HUES48 (cell line): Measurements from ENCODE around the gene PIMREG.

Experiments
- H3K27ac ChIP-seq: one replicate; pipeline ENCODE4 v1.7.0; 2013; ENCODE audit warnings: low read depth, low read length, inconsistent platforms
- H3K27me3 ChIP-seq: 2 replicates; pipeline ENCODE4 v1.6.1; 2013; ENCODE audit warnings: mild to moderate bottlenecking, low read length; ENCODE audit not compliant: control insufficient read depth, insufficient read depth
- H3K36me3 ChIP-seq: 2 replicates; pipeline ENCODE4 v1.6.1; 2013; ENCODE audit warnings: low read length; ENCODE audit not compliant: control insufficient read depth, insufficient read depth
- H3K4me1 ChIP-seq: 2 replicates; pipeline ENCODE4 v1.6.1; 2013; ENCODE audit warnings: mild to moderate bottlenecking, low read length; ENCODE audit not compliant: control insufficient read depth, insufficient read depth
- H3K4me3 ChIP-seq: 2 replicates; pipeline ENCODE4 v1.5.1; 2013; ENCODE audit warnings: mild to moderate bottlenecking, low read depth, low read length
- H3K9ac ChIP-seq: 2 replicates; pipeline ENCODE4 v1.6.1; 2013; ENCODE audit warnings: mild to moderate bottlenecking, low read depth, low read length, moderate library complexity
- H3K9me3 ChIP-seq: 2 replicates; pipeline ENCODE4 v1.6.1; 2013; ENCODE audit warnings: low read length; ENCODE audit not compliant: control insufficient read depth, insufficient read depth

The PIMREG gene, protein sequence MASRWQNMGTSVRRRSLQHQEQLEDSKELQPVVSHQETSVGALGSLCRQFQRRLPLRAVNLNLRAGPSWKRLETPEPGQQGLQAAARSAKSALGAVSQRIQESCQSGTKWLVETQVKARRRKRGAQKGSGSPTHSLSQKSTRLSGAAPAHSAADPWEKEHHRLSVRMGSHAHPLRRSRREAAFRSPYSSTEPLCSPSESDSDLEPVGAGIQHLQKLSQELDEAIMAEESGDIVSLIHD

DNA sequence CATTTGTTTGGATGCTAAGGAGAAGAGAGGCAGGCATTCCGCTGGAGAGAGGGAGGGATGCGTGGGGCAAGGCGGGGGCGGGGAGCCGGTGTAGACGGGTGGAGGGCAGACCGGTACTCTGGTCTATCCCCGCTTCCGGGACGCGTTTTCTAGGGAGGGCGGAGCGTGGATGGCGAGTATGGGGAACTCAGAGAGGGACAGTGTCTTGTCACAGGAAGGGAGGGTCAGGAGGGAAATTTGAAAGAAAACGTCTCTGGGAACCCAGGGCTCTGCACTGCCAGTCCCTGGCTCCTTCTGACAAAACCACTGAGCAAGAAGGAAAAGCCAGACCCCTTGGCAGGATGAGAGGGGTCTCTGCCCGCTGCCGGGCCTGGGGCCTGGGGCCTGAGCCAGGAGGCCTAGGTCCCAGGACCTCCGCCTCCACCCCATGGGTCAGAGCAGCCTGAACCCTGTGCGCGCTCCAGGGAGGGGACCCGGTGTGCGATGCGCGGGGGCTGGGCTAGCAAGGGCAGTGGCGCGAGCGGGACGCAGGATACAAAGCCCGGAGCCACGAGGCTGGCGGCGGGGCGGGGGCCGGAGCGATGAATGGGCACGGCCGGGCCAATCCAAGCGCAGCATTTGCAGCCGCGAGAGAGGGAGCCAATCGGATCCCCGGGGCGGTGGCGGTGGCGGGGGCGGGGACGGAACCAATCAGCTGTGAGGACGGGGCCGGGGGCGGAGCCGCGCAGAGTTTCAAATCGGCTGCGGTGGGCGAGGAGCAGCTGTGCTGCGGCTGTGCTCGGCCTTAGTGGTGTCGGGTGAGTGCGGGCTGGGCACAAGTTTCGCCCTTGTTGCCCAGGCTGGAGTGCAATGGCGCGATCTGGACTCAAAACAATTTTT is at the start of gene PIMREG:
PIMREG (plus strand) TSS at position 764 of the 879 bp plus-strand sequence. CDS start 656 bp downstream, outside the sequence.
- H3K4me1 ChIP-seq = peaks cover 17% of the 10 kb centered on the region
- no peaks in the 10 kb centered on the region for H3K9me3 ChIP-seq
- peak within 1 kb of the TSS; percentile 99 for H3K27ac ChIP-seq
- peak within 1 kb of the TSS; percentile 87 for H3K9ac ChIP-seq
- H3K4me3 ChIP-seq = peak within 1 kb of the TSS; percentile 91
- H3K36me3 ChIP-seq = peaks cover 35% of the 10 kb centered on the region
- no peaks in the 10 kb centered on the region for H3K27me3 ChIP-seq

DNA sequence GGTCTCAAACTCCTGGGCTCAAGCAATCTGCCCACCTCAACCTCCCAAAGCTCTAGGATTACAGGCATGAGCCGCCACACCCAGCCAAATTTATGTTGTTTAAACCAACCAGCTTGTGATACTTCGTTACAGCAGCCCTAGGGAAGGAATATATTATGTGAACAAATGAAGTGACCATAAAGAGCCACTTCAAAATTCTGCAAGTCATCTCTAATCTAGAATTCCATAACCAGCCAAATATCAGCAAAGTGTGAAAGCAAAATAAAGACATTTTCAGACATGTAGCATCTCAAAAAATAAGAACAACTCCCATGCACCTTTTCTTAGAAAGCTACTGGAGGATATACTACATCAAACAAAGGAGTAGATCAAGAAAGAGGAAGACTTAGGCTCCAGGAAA is 45.3 kb upstream of the PIMREG start:
- no peaks in the 10 kb centered on the region for H3K36me3 ChIP-seq
- H3K4me3 ChIP-seq = no peak overlapping the region
- 0 out of 2 replicates have a peak, but pooled peaks cover 2% of the 10 kb centered on the region for H3K9me3 ChIP-seq
- H3K27me3 ChIP-seq = no peaks in the 10 kb centered on the region
- H3K4me1 ChIP-seq = peaks cover 6% of the 10 kb centered on the region
- H3K9ac ChIP-seq = no peak overlapping the region
- no peak overlapping the region for H3K27ac ChIP-seq

DNA sequence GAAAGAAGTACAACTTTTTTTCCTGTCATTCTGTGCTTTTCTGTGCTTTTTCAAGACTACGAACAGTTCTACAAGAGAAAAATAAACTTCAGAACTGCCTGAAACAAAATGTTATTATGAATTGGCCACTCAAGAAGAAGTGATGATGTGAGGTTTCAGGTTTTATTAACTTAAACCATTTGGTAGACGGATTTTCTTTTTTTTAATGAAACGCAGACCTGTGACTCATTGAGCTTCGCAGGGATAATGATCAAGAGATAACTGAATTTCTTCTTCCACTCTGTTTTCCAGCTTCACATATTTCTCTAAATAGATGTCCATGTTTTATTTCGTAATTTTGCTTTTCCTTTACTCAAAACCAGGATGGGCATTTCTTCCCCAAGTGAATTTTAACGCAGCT is 42.0 kb upstream of the PIMREG start:
- Histone ChIP-seq H3K9ac (no peak overlapping the region), H3K27ac (no peak overlapping the region), H3K9me3 (0 out of 2 replicates have a peak, but pooled peaks cover 2% of the 10 kb centered on the region), H3K36me3 (no peaks in the 10 kb centered on the region), H3K27me3 (no peaks in the 10 kb centered on the region), H3K4me3 (no peak overlapping the region), H3K4me1 (no peaks in the 10 kb centered on the region)

DNA sequence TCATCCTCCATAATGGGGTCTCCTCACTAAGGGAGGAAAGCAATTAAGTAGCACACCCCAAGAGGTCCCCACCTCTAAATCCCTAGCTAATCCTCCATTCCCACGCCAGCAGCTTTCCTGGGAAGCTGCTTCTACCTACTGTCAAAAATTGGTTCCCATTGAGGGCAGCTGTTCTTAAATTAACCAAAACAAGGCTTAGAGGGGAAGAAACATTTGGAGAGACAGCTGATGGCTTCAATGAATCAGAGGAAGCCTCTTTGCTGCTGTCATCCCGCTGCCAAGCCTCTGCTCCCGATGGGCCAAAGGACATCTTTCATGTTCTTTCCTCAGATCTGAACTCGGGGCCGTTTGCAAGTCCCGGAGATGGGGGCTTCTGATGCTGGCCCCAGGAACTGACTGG is 36.0 kb upstream of the PIMREG start:
- no peak overlapping the region for H3K4me3 ChIP-seq

DNA sequence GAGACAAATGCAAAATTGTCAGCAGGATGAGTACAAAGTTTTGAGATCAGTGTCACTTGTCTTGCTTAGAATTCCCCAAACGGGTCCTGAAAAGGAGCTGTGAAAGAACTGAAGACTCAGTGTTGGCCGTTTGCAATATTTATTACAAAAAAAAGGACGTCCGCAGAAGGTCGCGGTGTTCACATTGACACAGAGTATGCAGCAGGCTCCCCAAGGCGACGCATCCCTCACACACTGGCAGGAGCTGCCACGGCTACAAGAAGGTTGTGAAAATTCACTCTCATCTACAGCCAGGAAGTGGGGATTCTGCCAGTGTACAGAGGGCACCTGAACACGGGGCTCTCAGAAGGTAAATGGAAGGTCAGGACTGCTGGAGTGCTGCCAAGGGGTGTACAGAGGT is 35.5 kb upstream of the PIMREG start:
- H3K4me3 ChIP-seq = no peak overlapping the region
- H3K27me3 ChIP-seq = no peaks in the 10 kb centered on the region
- H3K36me3 ChIP-seq = no peaks in the 10 kb centered on the region
- H3K9ac ChIP-seq = no peak overlapping the region
- H3K27ac ChIP-seq = no peak overlapping the region
- no peaks in the 10 kb centered on the region for H3K9me3 ChIP-seq
- no peaks in the 10 kb centered on the region for H3K4me1 ChIP-seq

More for the DNA sequence above, 36.0 kb upstream of the PIMREG start:
- Histone ChIP-seq H3K36me3 (no peaks in the 10 kb centered on the region), H3K27me3 (no peaks in the 10 kb centered on the region), H3K4me1 (no peaks in the 10 kb centered on the region), H3K27ac (no peak overlapping the region), H3K9ac (no peak overlapping the region), H3K9me3 (no peaks in the 10 kb centered on the region)

DNA sequence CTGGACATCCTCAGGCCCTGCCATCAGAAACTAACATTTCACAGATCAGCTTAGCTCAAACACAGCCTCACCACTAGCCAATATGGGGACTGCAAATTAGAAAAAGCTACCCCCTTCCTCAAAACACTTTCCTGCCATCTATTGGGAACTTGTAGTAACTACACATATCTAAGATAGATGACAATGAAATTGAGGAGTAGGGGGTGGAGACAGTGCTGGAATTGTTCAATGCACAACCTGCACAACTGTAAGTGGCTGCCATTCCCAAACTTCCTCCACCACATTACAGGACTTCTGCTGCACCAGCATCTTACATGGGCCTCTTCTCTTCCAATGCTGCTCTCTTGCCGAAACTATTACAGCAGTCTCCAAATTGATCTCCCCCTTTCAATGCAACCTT is 31.2 kb upstream of the PIMREG start:
- no peak overlapping the region for H3K4me3 ChIP-seq
- no peaks in the 10 kb centered on the region for H3K9me3 ChIP-seq
- no peaks in the 10 kb centered on the region for H3K27me3 ChIP-seq
- no peaks in the 10 kb centered on the region for H3K36me3 ChIP-seq
- no peak overlapping the region for H3K27ac ChIP-seq
- no peaks in the 10 kb centered on the region for H3K4me1 ChIP-seq
- no peak overlapping the region for H3K9ac ChIP-seq

DNA sequence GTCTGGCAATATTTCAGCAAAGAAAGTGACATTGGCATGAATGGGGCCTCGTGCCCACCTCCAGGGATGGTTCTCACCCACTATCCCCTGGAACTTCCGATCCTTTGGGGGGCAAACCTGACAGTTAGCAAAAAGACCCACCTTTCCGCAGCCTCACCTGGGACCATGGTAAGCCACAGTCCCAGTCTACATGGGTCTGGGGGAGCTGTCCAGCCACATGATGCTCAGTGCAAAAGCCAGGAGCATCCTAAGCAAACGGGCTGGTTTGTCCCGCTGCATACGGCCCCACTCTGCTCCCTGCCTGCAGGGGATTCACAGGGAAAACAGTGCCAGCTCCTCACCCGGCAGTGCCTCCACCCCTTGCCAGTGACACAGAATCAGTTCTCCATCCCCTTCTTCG is 28.6 kb upstream of the PIMREG start:
- H3K9me3 ChIP-seq = no peaks in the 10 kb centered on the region
- H3K27me3 ChIP-seq = no peaks in the 10 kb centered on the region
- no peaks in the 10 kb centered on the region for H3K36me3 ChIP-seq
- no peak overlapping the region for H3K27ac ChIP-seq
- H3K4me3 ChIP-seq = no peak overlapping the region
- no peak overlapping the region for H3K9ac ChIP-seq
- H3K4me1 ChIP-seq = 0 out of 2 replicates have a peak, but pooled peaks cover 4% of the 10 kb centered on the region

DNA sequence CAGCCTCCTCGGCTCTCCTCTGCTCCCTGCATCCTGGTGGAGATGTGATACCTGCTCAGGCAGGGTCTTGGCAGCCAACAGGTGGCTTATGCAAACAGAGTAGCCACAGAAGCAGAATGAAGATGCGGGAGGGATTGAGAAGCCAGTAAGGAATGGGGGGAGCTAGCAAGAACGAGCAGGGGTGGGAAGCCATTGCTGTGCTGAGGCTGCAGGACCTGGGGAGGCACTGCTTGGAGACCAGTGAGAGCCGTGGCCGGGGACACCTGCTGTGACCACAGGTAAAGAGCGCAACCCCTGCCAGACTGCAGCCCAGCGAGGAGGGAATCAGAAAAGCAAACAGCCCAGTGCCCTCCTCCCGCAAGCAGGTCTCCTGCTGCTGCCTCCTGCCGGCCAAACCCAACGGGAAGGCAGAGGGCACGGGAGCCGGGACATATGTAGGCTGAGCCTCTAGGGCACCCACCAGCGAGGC is 24.0 kb upstream of the PIMREG start:
- peak overlapping the region; percentile 7; the same call in 1 of the 2 replicates for H3K4me3 ChIP-seq
- no peak overlapping the region for H3K27ac ChIP-seq

DNA sequence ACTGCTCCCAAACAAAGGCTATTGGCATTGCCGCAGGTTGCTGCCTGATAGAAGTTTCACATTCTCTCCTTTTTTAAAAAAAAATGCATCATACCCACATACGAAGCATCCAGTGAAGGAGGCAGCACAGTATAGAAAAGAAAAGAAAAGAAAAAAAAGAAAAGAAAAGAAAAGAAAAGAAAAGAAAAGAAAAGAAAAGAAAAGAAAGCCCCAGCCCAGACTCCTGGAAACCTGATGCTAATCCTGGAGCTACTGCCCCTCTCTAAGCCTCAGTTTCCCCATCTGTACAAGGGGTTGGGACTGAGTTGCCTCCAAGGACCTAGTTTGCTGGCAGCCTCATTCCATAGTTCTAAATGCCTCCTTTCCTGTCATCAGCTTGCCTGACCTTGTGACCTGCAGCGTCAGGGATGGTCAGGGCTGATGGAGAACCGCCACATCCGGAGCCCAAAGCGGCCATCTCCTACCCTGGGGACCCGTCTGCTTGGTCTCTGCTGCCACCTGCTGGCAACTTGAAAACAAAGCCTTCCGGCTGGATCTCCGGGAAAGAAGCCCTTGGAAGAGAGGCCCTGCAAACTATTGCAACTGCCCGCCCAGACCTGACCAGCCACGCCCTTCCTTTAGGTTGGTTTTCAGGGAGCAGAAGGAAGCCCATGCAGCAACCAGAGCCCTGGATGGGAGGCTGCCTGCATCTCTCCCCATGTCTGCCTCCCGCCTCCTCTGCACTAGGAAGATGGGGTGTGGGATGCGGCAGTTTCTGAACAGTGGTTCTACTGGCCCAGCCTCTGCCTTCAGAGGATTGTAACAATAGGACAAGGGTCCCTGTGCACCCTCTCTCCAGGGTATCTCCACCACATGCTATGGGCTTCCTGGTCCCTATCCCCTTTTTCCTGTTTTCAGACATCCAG is 22.3 kb upstream of the PIMREG start:
- H3K36me3 ChIP-seq = no peaks in the 10 kb centered on the region
- no peaks in the 10 kb centered on the region for H3K27me3 ChIP-seq
- no peak overlapping the region for H3K4me3 ChIP-seq

More for the DNA sequence above, 24.0 kb upstream of the PIMREG start:
- H3K27me3 ChIP-seq = no peaks in the 10 kb centered on the region
- no peaks in the 10 kb centered on the region for H3K9me3 ChIP-seq
- H3K36me3 ChIP-seq = no peaks in the 10 kb centered on the region
- 0 out of 2 replicates have a peak, but pooled peaks cover 4% of the 10 kb centered on the region for H3K4me1 ChIP-seq
- no peak overlapping the region for H3K9ac ChIP-seq

DNA sequence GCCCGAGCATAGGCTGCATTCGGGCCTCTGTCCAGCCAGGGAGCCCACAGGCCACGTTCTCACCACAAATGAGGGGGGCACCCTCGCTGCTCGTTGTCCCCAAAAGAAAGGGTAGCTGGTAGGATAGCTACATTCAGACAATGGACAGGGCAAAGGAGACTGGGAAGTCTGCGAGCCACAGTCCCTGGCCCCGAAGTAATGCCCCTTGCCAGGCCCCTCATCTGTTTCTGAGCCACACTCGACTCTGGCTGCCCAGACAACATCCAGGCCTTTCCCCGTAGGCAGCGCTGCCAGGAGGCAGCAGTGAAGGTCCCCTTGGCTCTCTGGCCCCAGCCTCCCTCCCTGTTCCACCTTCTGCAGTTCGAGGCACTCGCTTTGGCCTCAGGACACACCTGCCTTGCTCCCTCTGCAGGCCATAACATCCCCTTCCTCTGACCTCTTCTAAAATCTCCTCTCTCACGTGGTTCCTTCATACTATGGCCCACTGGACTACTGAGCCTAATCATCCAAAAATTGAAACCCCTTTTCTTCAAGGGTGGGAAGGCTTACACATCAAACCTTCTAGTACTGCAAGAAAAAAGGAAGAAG is 21.5 kb upstream of the PIMREG start:
- Histone ChIP-seq H3K36me3 (no peaks in the 10 kb centered on the region), H3K9ac (no peak overlapping the region), H3K9me3 (no peaks in the 10 kb centered on the region), H3K27ac (no peak overlapping the region), H3K4me1 (0 out of 2 replicates have a peak, but pooled peaks cover 4% of the 10 kb centered on the region), H3K27me3 (no peaks in the 10 kb centered on the region), H3K4me3 (no peak overlapping the region)

More for the DNA sequence above, 22.3 kb upstream of the PIMREG start:
- H3K9ac ChIP-seq = no peak overlapping the region
- H3K4me1 ChIP-seq = 0 out of 2 replicates have a peak, but pooled peaks cover 4% of the 10 kb centered on the region
- no peaks in the 10 kb centered on the region for H3K9me3 ChIP-seq
- H3K27ac ChIP-seq = no peak overlapping the region
